A549 treated with Hydrocortisone at 1 μM for 4 hours (cell line): ENCODE measurements around the gene MRPS33. TPM values are rescaled to one million over a fixed set of nuclear protein-coding genes. Genes with fewer than 3 reads are reported as not detected.

Source experiments
- total RNA-seq: library from RNA; stranded (reverse); fragments of 200-300 nt; extraction: Qiagen RNA extraction; gene quantifications from 5 replicates; pipeline ENCODE4 v1.2.3, GENCODE V29; 2022

MRPS33 gene
- total RNA-seq, result 99.8 to 120 TPM (median 110 TPM) in 5 replicates

DNA sequence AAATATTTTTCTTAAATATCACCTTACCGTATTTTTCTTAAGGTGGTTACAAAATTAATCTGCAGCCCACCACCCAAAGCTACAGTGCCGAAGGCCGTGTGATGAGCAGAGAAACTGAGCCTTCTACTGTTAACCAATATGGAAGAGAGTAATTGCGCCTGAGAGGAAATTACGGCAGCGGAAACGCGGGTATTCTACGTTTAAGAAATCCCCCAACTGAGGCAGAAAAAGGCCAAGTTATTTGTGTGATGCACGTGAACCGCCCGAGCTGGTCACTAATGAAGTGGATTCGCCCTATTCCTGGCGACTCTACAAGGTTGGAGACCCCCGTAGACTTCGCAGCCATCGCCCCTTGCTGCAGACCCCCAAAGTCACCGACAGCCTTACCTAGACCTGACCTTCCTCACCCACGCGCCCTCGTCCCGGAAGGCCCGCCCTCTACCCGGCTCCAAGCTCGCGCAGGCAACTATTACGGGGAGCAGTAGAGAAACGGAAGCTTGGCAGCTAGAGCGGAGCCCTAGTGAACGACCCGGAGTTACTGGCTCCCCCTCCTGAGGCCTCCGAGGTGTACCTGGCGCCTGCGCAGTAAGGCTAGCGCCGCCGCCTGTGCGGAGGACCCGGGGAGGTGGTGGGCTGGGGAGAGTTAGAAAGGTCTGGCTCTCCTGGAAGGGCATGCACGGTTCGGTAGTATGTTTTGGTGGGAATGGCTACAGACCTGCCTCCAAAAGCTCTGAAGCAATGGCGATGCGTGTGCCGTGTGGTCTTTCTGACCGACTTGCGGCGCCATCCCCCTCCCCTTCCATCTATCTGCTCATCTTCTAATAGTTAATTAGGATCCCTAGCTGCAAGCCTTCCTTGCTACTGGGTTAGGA, at the start of gene MRPS33:
MRPS33 (minus strand) TSS at position 429 of the 872 bp plus-strand sequence. CDS start 4,319 bp downstream, outside the sequence.

Other genes starting within 250 kb of the MRPS33 start
- gene BRAF, start 90.0 kb downstream of the MRPS33 start, total RNA-seq, result 4.4 to 6.7 TPM (median 6.6 TPM) in 5 replicates
- 1.2 to 2.1 TPM (median 1.5 TPM) in 5 replicates for gene TMEM178B, start 59.1 kb upstream of the MRPS33 start, total RNA-seq